Endothelial cell of umbilical vein (primary cell): ENCODE results near the gene KLHL24. TPM values are rescaled to one million over a fixed set of nuclear protein-coding genes. Genes with fewer than 3 reads are reported as not detected.

Experiments
- BruUV-seq: library from RNA; stranded (reverse); fragments of 400-500 nt; replicated peaks from 2 replicates; lab custom pipeline; 2021; lab: Mats Ljungman, UMichigan
- CTCF ChIA-PET: fragments of 300-600, 350-600 bp; sonication (Branson Sonifier 250); formaldehyde crosslinking; loops from one replicate; lab custom pipeline; 2021; ENCODE audit warnings: antibody characterized with exemption, inconsistent platforms; lab: Charles Lee
- POLR2A ChIA-PET: fragments of 300-600, 350-600 bp; sonication (Branson Sonifier 250); formaldehyde crosslinking; loops from one replicate; lab custom pipeline; 2021; ENCODE audit warnings: antibody characterized with exemption, inconsistent platforms; lab: Charles Lee
- DNase-seq: peaks from one replicate; pipeline ENCODE4 v3.0.0-alpha.2; 2011; ENCODE audit warnings: low read depth, low spot score
- FAIRE-seq: peaks from 2 replicates; lab custom pipeline; 2011; peaks lifted over from hg19 to GRCh38; lab: Jason Lieb, UNC
- H2AFZ ChIP-seq: 2 replicates; pipeline ENCODE4 v1.6.0; 2012; ENCODE audit warnings: low read depth, low read length, control low read depth, inconsistent platforms
- H3K27ac ChIP-seq: 2 replicates; pipeline ENCODE4 v1.5.1; 2011; ENCODE audit warnings: low read depth, mild to moderate bottlenecking, control low read depth, low read length, moderate library complexity; ENCODE audit not compliant: insufficient read depth
- H3K27me3 ChIP-seq, 2 experiments: 2 replicates each; pipeline versions ENCODE4 v1.6.0 to v1.6.1; 2011; ENCODE audit warnings: low read length in 2 of 2, mixed read lengths in 1 of 2; ENCODE audit not compliant: control insufficient read depth in 2 of 2, insufficient read depth in 2 of 2
- H3K36me3 ChIP-seq, 2 experiments: 2 replicates in 1 of 2; 3 replicates in 1 of 2; pipeline ENCODE4 v1.5.1; 2011; ENCODE audit warnings: low read length in 2 of 2, mild to moderate bottlenecking in 1 of 2, moderate library complexity in 1 of 2; ENCODE audit not compliant: control insufficient read depth in 2 of 2, insufficient read depth in 2 of 2; ENCODE audit errors: extremely low read depth in 1 of 2
- H3K4me1 ChIP-seq: 3 replicates; pipeline ENCODE4 v1.5.1; 2011; ENCODE audit warnings: mild to moderate bottlenecking, low read length; ENCODE audit not compliant: control insufficient read depth, insufficient read depth; ENCODE audit errors: extremely low read depth
- H3K4me2 ChIP-seq: 2 replicates; pipeline ENCODE4 v1.6.1; 2011; ENCODE audit warnings: low read length, control low read depth, mixed read lengths; ENCODE audit not compliant: insufficient read depth
- H3K4me3 ChIP-seq, 3 experiments: fragments of 200-600 bp in 1 of 3; sonication (generic), shearing (Covaris generic) in 1 of 3; replicated peaks in 1 of 3; 2 replicates each; pipeline ENCODE4 v1.5.1; 2011 to 2016; ENCODE audit warnings: control low read depth in 3 of 3, low read length in 3 of 3, mild to moderate bottlenecking in 2 of 3, inconsistent platforms in 1 of 3, low read depth in 1 of 3, moderate library complexity in 1 of 3; ENCODE audit not compliant: insufficient read depth in 1 of 3
- H3K79me2 ChIP-seq: 2 replicates; pipeline ENCODE4 v1.6.0; 2012; ENCODE audit warnings: low read length, inconsistent platforms; ENCODE audit not compliant: control insufficient read depth, insufficient read depth
- H3K9ac ChIP-seq: replicated peaks from 2 replicates; pipeline ENCODE3; 2011; ENCODE audit warnings: low read length, control low read depth; ENCODE audit not compliant: insufficient read depth; ENCODE audit errors: extremely low read depth
- H3K9me1 ChIP-seq: replicated peaks from 3 replicates; pipeline ENCODE4 v1.6.0; 2011; ENCODE audit warnings: mild to moderate bottlenecking, low read length; ENCODE audit not compliant: control insufficient read depth, insufficient read depth; ENCODE audit errors: extremely low read depth
- H3K9me3 ChIP-seq: replicated peaks from 2 replicates; pipeline ENCODE4 v1.5.1; 2012; ENCODE audit warnings: low read length, inconsistent platforms; ENCODE audit not compliant: control insufficient read depth, insufficient read depth
- H4K20me1 ChIP-seq: replicated peaks from 2 replicates; pipeline ENCODE3; 2011; ENCODE audit warnings: mild to moderate bottlenecking, low read length; ENCODE audit not compliant: control insufficient read depth, insufficient read depth; ENCODE audit errors: extremely low read depth
- EZH2 ChIP-seq: IDR thresholded peaks from 2 replicates; pipeline ENCODE4 v1.6.1; 2012; ENCODE audit warnings: borderline replicate concordance, low read depth, mild to moderate bottlenecking, moderate library complexity, low read length, inconsistent platforms; ENCODE audit not compliant: severe bottlenecking
- FOS ChIP-seq: IDR thresholded peaks from 2 replicates; pipeline ENCODE4 v1.6.1; 2011; ENCODE audit warnings: mild to moderate bottlenecking, low read length, moderate library complexity, borderline replicate concordance; ENCODE audit not compliant: insufficient read depth
- GATA2 ChIP-seq: IDR thresholded peaks from 2 replicates; pipeline ENCODE4 v1.7.0; 2011; ENCODE audit warnings: low read depth, mild to moderate bottlenecking, moderate library complexity, mixed read lengths, low read length; ENCODE audit not compliant: insufficient read length, insufficient read depth
- JUN ChIP-seq: IDR thresholded peaks from 2 replicates; pipeline ENCODE4 v1.6.1; 2011; ENCODE audit warnings: borderline replicate concordance, low read depth; ENCODE audit not compliant: insufficient read length, insufficient read depth
- MYC ChIP-seq: IDR thresholded peaks from one replicate; pipeline ENCODE4 v1.6.1; 2011; ENCODE audit warnings: mild to moderate bottlenecking, low read depth, low read length
- POLR2A ChIP-seq: IDR thresholded peaks from 2 replicates; pipeline ENCODE4 v1.6.1; 2012; ENCODE audit warnings: low read depth, mild to moderate bottlenecking, control low read depth, low read length
- POLR2AphosphoS5 ChIP-seq: IDR thresholded peaks from 2 replicates; pipeline ENCODE4 v1.6.1; 2012; ENCODE audit warnings: low read depth, mild to moderate bottlenecking, control low read depth, low read length, moderate library complexity; ENCODE audit not compliant: insufficient read depth
- dilution Hi-C: fragments of 300-500 bp; cut with MboI; formaldehyde crosslinking; loops from one replicate; pipeline ENCODE4 v1.15.0; 2019; ENCODE audit warnings: low sequenced_read_pairs; ENCODE audit not compliant: extremely low pct_ligation_motif_present
- intact Hi-C: fragments of 100-400 bp; cut with micrococcal nuclease; formaldehyde crosslinking; loops from one replicate; pipeline ENCODE4 v1.10.0; 2022
- polyA plus RNA-seq, 4 experiments: library from polyadenylated mRNA; depleted of rRNA in 3 of 4; stranded (reverse) in 3 of 4; unstranded in 1 of 4; fragments of >200 nt; gene quantifications; 2 replicates each; pipeline versions ENCODE4 v1.2.1 to v1.2.3, GENCODE V29; 2011 to 2012; ENCODE audit warnings: missing spikeins in 1 of 4
- total RNA-seq: library from RNA; stranded (reverse); gene quantifications from 2 replicates; pipeline ENCODE4 v1.2.3, GENCODE V29; 2021
- TF ChIP-seq, protein P1 (sequence below), 2 donors: IDR thresholded peaks; 1 replicate in 1 of 2; 2 replicates in 1 of 2; pipeline ENCODE4 v1.5.1; 2011; ENCODE audit warnings: low read length in 2 of 2, mild to moderate bottlenecking in 2 of 2, moderate library complexity in 2 of 2, control low read depth in 1 of 2, inconsistent platforms in 1 of 2, low read depth in 1 of 2; ENCODE audit not compliant: insufficient read depth in 1 of 2; ENCODE audit errors: extremely low read depth in 1 of 2

KLHL24 gene
- total and polyA plus RNA-seq, 2 donors (not counting 3 experiments of a cell fraction or from before 2014, with no cell fraction given) = 14.0 to 46.2 TPM

DNA sequence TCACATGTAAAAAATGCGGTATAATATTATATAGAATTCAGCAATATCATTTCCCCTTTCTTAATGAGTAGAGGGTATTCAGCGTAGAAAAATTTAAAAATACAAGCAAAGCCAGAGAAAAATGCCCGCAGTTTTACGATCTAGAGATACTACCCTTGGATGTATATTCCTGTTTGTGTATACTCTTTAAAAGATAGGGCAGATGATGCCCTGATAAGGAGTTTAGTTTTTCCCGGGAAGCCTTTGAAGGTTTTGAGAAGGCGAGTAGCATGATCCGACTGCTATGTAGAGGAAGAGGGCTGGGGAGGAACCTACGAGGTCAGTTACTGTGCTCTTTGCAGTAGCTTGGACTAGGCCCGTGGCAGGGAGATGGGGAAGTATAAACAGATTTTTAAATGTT is 63.3 kb downstream of the KLHL24 start:
- BruUV-seq = TSS peak; percentile 30
- H3K27me3 ChIP-seq = no peaks in the 10 kb centered on the region
- H3K36me3 ChIP-seq = peaks cover 0 to 4% of the 10 kb centered on the region in 2 experiments
- TF ChIP-seq MYC (no peak), EZH2 (no peak), POLR2A (no peak), GATA2 (no peak), JUN (no peak), POLR2AphosphoS5 (no peak), FOS (no peak)
- TF ChIP-seq, protein P1, sequence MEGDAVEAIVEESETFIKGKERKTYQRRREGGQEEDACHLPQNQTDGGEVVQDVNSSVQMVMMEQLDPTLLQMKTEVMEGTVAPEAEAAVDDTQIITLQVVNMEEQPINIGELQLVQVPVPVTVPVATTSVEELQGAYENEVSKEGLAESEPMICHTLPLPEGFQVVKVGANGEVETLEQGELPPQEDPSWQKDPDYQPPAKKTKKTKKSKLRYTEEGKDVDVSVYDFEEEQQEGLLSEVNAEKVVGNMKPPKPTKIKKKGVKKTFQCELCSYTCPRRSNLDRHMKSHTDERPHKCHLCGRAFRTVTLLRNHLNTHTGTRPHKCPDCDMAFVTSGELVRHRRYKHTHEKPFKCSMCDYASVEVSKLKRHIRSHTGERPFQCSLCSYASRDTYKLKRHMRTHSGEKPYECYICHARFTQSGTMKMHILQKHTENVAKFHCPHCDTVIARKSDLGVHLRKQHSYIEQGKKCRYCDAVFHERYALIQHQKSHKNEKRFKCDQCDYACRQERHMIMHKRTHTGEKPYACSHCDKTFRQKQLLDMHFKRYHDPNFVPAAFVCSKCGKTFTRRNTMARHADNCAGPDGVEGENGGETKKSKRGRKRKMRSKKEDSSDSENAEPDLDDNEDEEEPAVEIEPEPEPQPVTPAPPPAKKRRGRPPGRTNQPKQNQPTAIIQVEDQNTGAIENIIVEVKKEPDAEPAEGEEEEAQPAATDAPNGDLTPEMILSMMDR (IDR thresholded peaks at IDR 0.05; ENCODE audit: extremely low read depth in 1 of 2, insufficient read depth in 1 of 2, low read depth in 1 of 2, low read length in 2 of 2) = no peak
- peak; percentile 41 for DNase-seq
- FAIRE-seq = peak; percentile 69
- POLR2A ChIA-PET = no interaction called here
- peaks cover 61% of the 10 kb centered on the region for H3K79me2 ChIP-seq
- H3K27ac ChIP-seq = peak overlapping the region; percentile 73
- dilution Hi-C loops = no loop called here
- H3K9me1 ChIP-seq = no peaks in the 10 kb centered on the region
- peaks cover 3% of the 10 kb centered on the region for H4K20me1 ChIP-seq
- peak overlapping the region; percentile 59 to 98 (median 86) for H3K4me3 ChIP-seq
- intact Hi-C loops = loop anchor here (1.0 to 2.0 kb wide), 2 partner anchors 36 to 229 kb away; no protein-coding TSS in a partner anchor
- peak overlapping the region; percentile 72 for H3K9ac ChIP-seq
- H3K9me3 ChIP-seq = no peaks in the 10 kb centered on the region
- no peak overlapping the region for H2AFZ ChIP-seq
- peak overlapping the region; percentile 95 for H3K4me2 ChIP-seq
- CTCF ChIA-PET = interaction anchor here (1.7 kb wide), 1 partner anchor 61 kb away, joined by 7 read pairs; no protein-coding TSS in a partner anchor
- peaks cover 15% of the 10 kb centered on the region for H3K4me1 ChIP-seq
